GM06990 (cell line): ENCODE data around the gene FAM241A.
A peak's percentile ranks its signal among the peaks of the same experiment; 100 is the strongest.

ENCODE experiments used
- DNase-seq: peaks from one replicate; pipeline ENCODE4 v3.0.0-alpha.2; 2011; ENCODE audit not compliant: insufficient read length; ENCODE audit errors: extremely low read depth
- H3K27me3 ChIP-seq: replicated peaks from 2 replicates; pipeline ENCODE4 v1.6.0; 2011; ENCODE audit warnings: low read length; ENCODE audit not compliant: control insufficient read depth, insufficient read depth
- H3K36me3 ChIP-seq: 2 replicates; pipeline ENCODE4 v1.5.1; 2011; ENCODE audit warnings: low read length; ENCODE audit not compliant: control insufficient read depth, insufficient read depth
- H3K4me3 ChIP-seq: replicated peaks from 2 replicates; pipeline ENCODE4 v1.5.1; 2011; ENCODE audit warnings: low read depth, mild to moderate bottlenecking, control low read depth, low read length
- CTCF ChIP-seq: IDR thresholded peaks from 2 replicates; pipeline ENCODE4 v1.5.1; 2011; ENCODE audit warnings: low read length, control low read depth, mild to moderate bottlenecking, inconsistent platforms; ENCODE audit not compliant: insufficient read depth, poor library complexity, severe bottlenecking

The FAM241A gene

GRCh38 chr4:112114452-112114851 lies 30.8 kb upstream of the FAM241A start:
- H3K27me3 ChIP-seq = no peaks in the 10 kb centered on the region
- TF ChIP-seq CTCF = no peak
- no peak overlapping the region for H3K4me3 ChIP-seq
- no peaks in the 10 kb centered on the region for H3K36me3 ChIP-seq
- DNase-seq = no peak

- Histone ChIP-seq H3K4me3 (no peak overlapping the region), H3K27me3 (no peaks in the 10 kb centered on the region), H3K36me3 (no peaks in the 10 kb centered on the region)
- DNase-seq = peak; percentile 48
- no peak for TF ChIP-seq CTCF
Measured at GRCh38 chr4:112118742-112119352, 26.4 kb upstream of the FAM241A start.

GRCh38 chr4:112119353-112119783 lies 25.9 kb upstream of the FAM241A start:
- H3K27me3 ChIP-seq = no peaks in the 10 kb centered on the region
- no peak overlapping the region for H3K4me3 ChIP-seq
- H3K36me3 ChIP-seq = no peaks in the 10 kb centered on the region
- no peak for DNase-seq
- no peak for TF ChIP-seq CTCF

GRCh38 chr4:112120021-112120420 lies 25.2 kb upstream of the FAM241A start:
- no peak overlapping the region for H3K4me3 ChIP-seq
- H3K36me3 ChIP-seq = no peaks in the 10 kb centered on the region
- TF ChIP-seq CTCF = no peak
- H3K27me3 ChIP-seq = no peaks in the 10 kb centered on the region
- DNase-seq = no peak

GRCh38 chr4:112125416-112125815 lies 19.8 kb upstream of the FAM241A start:
- Histone ChIP-seq H3K36me3 (no peaks in the 10 kb centered on the region), H3K27me3 (no peaks in the 10 kb centered on the region), H3K4me3 (no peak overlapping the region)
- DNase-seq = no peak
- no peak for TF ChIP-seq CTCF
